OCI-LY7 (cell line): ENCODE measurements around the gene DNAJA3. TPM values are rescaled to one million over a fixed set of nuclear protein-coding genes. Genes with fewer than 3 reads are reported as not detected.

Source experiments
- BruUV-seq: library from RNA; stranded (reverse); fragments of 400-500 nt; replicated peaks from 2 replicates; lab custom pipeline; 2021; lab: Mats Ljungman, UMichigan
- CTCF ChIA-PET: fragments of 300-600 bp; sonication (Branson Sonifier 250); formaldehyde crosslinking; loops from one replicate; lab custom pipeline; 2022; ENCODE audit warnings: antibody characterized with exemption; ENCODE audit not compliant: unreplicated experiment; lab: Charles Lee
- POLR2A ChIA-PET: fragments of 300-600 bp; sonication (Branson Sonifier 250); formaldehyde crosslinking; loops from one replicate; lab custom pipeline; 2022; ENCODE audit warnings: antibody characterized with exemption; lab: Charles Lee
- DNase-seq: peaks from one replicate; pipeline ENCODE4 v3.0.0-alpha.2; 2015; ENCODE audit warnings: low spot score
- H2AFZ ChIP-seq: fragments of 200-600 bp; sonication (generic), shearing (Covaris generic); 2 replicates; pipeline ENCODE4 v1.6.1; 2014; ENCODE audit warnings: mild to moderate bottlenecking, antibody characterized with exemption, low read length, moderate library complexity
- H3K27ac ChIP-seq: fragments of 200-600 bp; sonication (generic); 2 replicates; pipeline ENCODE4 v1.5.1; 2014; ENCODE audit warnings: mixed run types, low read depth, mild to moderate bottlenecking, moderate library complexity, low read length, inconsistent platforms; ENCODE audit not compliant: poor library complexity, severe bottlenecking
- H3K36me3 ChIP-seq: fragments of 200-600 bp; sonication (generic); 2 replicates; pipeline ENCODE4 v1.6.1; 2014; ENCODE audit warnings: mild to moderate bottlenecking, antibody characterized with exemption, low read length, moderate library complexity, mixed read lengths; ENCODE audit not compliant: insufficient read depth
- H3K4me1 ChIP-seq: fragments of 200-600 bp; sonication (generic); 2 replicates; pipeline ENCODE4 v1.5.1; 2014; ENCODE audit warnings: mild to moderate bottlenecking, low read length; ENCODE audit not compliant: insufficient read depth, poor library complexity, severe bottlenecking
- H3K4me2 ChIP-seq: fragments of 200-600 bp; sonication (generic); 2 replicates; pipeline ENCODE4 v1.6.1; 2014; ENCODE audit warnings: mild to moderate bottlenecking, low read length
- H3K4me3 ChIP-seq: fragments of 200-600 bp; sonication (generic); 2 replicates; pipeline ENCODE4 v1.5.1; 2014; ENCODE audit warnings: mild to moderate bottlenecking, low read depth, low read length; ENCODE audit not compliant: poor library complexity, severe bottlenecking
- H3K79me2 ChIP-seq: fragments of 200-600 bp; sonication (generic); 2 replicates; pipeline ENCODE4 v1.6.1; 2016; ENCODE audit warnings: low read depth, mild to moderate bottlenecking, low read length, moderate library complexity, mixed read lengths; ENCODE audit not compliant: insufficient read depth
- H3K9me2 ChIP-seq: fragments of 200-600 bp; sonication (generic); 2 replicates; pipeline ENCODE4 v1.6.1; 2016; ENCODE audit warnings: mild to moderate bottlenecking, low read length, mixed read lengths; ENCODE audit not compliant: insufficient read depth
- H3K9me3 ChIP-seq: fragments of 200-600 bp; sonication (generic); 2 replicates; pipeline ENCODE4 v1.6.1; 2014; ENCODE audit warnings: mild to moderate bottlenecking, mixed run types, low read length, mixed read lengths
- H4K20me1 ChIP-seq: fragments of 200-600 bp; sonication (generic); 2 replicates; pipeline ENCODE4 v1.6.1; 2014; ENCODE audit warnings: mild to moderate bottlenecking, antibody characterized with exemption, low read length, moderate library complexity, mixed read lengths; ENCODE audit not compliant: insufficient read depth
- CTCF ChIP-seq: fragments of 200-600 bp; sonication (generic); conservative IDR thresholded peaks from 2 replicates; pipeline ENCODE4 v1.5.1; 2014; ENCODE audit warnings: mild to moderate bottlenecking, antibody characterized with exemption, low read length, moderate library complexity, mixed read lengths
- EZH2phosphoT487 ChIP-seq: fragments of 200-600 bp; sonication (generic); IDR thresholded peaks from 2 replicates; pipeline ENCODE4 v1.6.1; 2018; ENCODE audit warnings: low read depth, borderline replicate concordance, mild to moderate bottlenecking, mixed run types, antibody characterized with exemption, low read length, moderate library complexity, mixed read lengths
- intact Hi-C: fragments of 100-400 bp; cut with micrococcal nuclease; formaldehyde crosslinking; loops from one replicate; pipeline ENCODE4 v1.10.0; 2022; ENCODE audit not compliant: unreplicated experiment
- total RNA-seq, 2 experiments: library from RNA; depleted of rRNA in 1 of 2; stranded (reverse); fragments of >200 nt in 1 of 2; shearing (Covaris generic) in 1 of 2; gene quantifications; 2 replicates each; pipeline ENCODE4 v1.2.3, GENCODE V29; 2014 to 2022

DNAJA3 gene
- total RNA-seq, 2 experiments from 2014 or later: 89.8 to 94.3 TPM

- ChIA-PET POLR2A (interaction anchor here (0.6 to 1.3 kb wide), 5 partner anchors 12 to 185 kb away, joined by 3 to 5 read pairs (median 4); no protein-coding TSS in a partner anchor), CTCF (no interaction called here)
These were observed 46.2 kb downstream of the DNAJA3 start for GRCh38 chr16:4471869-4472268.

GRCh38 chr16:4472880-4473279 is 47.2 kb downstream of the DNAJA3 start:
- H3K4me2 ChIP-seq: peak overlapping the region; percentile 75
- peak overlapping the region; percentile 97 for H3K4me3 ChIP-seq
- ChIA-PET CTCF (interaction anchor here (0.6 kb wide), 1 partner anchor 295 kb away, joined by 3 read pairs; no protein-coding TSS in a partner anchor), POLR2A (interaction anchor here (0.7 to 0.8 kb wide), 3 partner anchors 15 to 1680 kb away, joined by 3 to 7 read pairs (median 4); no protein-coding TSS in a partner anchor)
- no peaks in the 10 kb centered on the region for H4K20me1 ChIP-seq
- intact Hi-C loops: no loop called here
- H3K36me3 ChIP-seq: peaks cover 19% of the 10 kb centered on the region
- TF ChIP-seq CTCF: no peak
- TF ChIP-seq EZH2phosphoT487: no peak
- no peak for DNase-seq
- peaks cover 49% of the 10 kb centered on the region for H3K79me2 ChIP-seq
- H3K9me3 ChIP-seq: no peaks in the 10 kb centered on the region
- no TSS peak for BruUV-seq
- no peaks in the 10 kb centered on the region for H3K9me2 ChIP-seq
- H3K27ac ChIP-seq: peak overlapping the region; percentile 78
- H3K4me1 ChIP-seq: peaks cover 29% of the 10 kb centered on the region
- H2AFZ ChIP-seq: no peak overlapping the region

More at GRCh38 chr16:4471869-4472268, 46.2 kb downstream of the DNAJA3 start:
- H3K4me1 ChIP-seq: peaks cover 24% of the 10 kb centered on the region
- no peaks in the 10 kb centered on the region for H3K9me3 ChIP-seq
- no peak overlapping the region for H3K4me2 ChIP-seq
- intact Hi-C loops: no loop called here
- no TSS peak for BruUV-seq
- no peak overlapping the region for H3K27ac ChIP-seq
- no peak for DNase-seq
- no peak overlapping the region for H2AFZ ChIP-seq
- peaks cover 29% of the 10 kb centered on the region for H3K36me3 ChIP-seq
- no peaks in the 10 kb centered on the region for H4K20me1 ChIP-seq
- no peak overlapping the region for H3K4me3 ChIP-seq
- H3K79me2 ChIP-seq: peaks cover 39% of the 10 kb centered on the region
- no peak for TF ChIP-seq EZH2phosphoT487
- no peak for TF ChIP-seq CTCF
- no peaks in the 10 kb centered on the region for H3K9me2 ChIP-seq

- no TSS peak for BruUV-seq
- no peak for TF ChIP-seq EZH2phosphoT487
- Histone ChIP-seq H2AFZ (peak within 1 kb of the TSS; percentile 65), H3K36me3 (peaks cover 7% of the 10 kb centered on the region), H3K27ac (peak within 1 kb of the TSS; percentile 78), H3K4me1 (peaks cover 34% of the 10 kb centered on the region), H3K79me2 (peaks cover 64% of the 10 kb centered on the region), H3K4me3 (peak within 1 kb of the TSS; percentile 97), H3K9me3 (no peaks in the 10 kb centered on the region), H3K4me2 (peak within 1 kb of the TSS; percentile 75), H3K9me2 (no peaks in the 10 kb centered on the region), H4K20me1 (no peaks in the 10 kb centered on the region)
- CTCF ChIA-PET: interaction anchor here (1.0 kb wide), 1 partner anchor 9 kb away, joined by 3 read pairs; no protein-coding TSS in a partner anchor
- intact Hi-C loops: loop anchor here (1.0 to 2.0 kb wide), 2 partner anchors 48 to 58 kb away; partner anchors contain the start of gene CORO7
- peak; percentile 98 for DNase-seq
- POLR2A ChIA-PET: interaction anchor here (0.5 to 1.1 kb wide), 3 partner anchors 15 to 155 kb away, joined by 3 read pairs; no protein-coding TSS in a partner anchor
These were observed 48.7 kb downstream of the DNAJA3 start, which contains the start of gene NMRAL1 for GRCh38 chr16:4474192-4474961. TSS of gene NMRAL1 (minus strand) at chr16:4474625. CDS start at chr16:4474132, 493 bp downstream.
